ENCODE results near the gene KMT2D. TPM values are rescaled to one million over a fixed set of nuclear protein-coding genes. Genes with fewer than 3 reads are reported as not detected.

The KMT2D gene
- total and polyA plus RNA-seq, 2 of the 8 experiments (the other 6 are each of a cell fraction or from before 2014, with no cell fraction given): 9.1 to 86.3 TPM

- Histone ChIP-seq H3K23ac (ENCODE audit: insufficient read length) (no peak overlapping the region), H2AK5ac (ENCODE audit: low read depth, low read length) (no peak overlapping the region), H3K79me1 (ENCODE audit: low read depth, low read length) (peaks cover 15% of the 10 kb centered on the region), H4K8ac (ENCODE audit: extremely low read depth, insufficient read depth, low read length) (no peak overlapping the region), H3K27me3 (replicated peaks in 1 of 4; ENCODE audit: control insufficient read depth in 3 of 4, extremely low read depth in 1 of 4, insufficient read depth in 3 of 4, low read length in 3 of 4) (no peaks in the 10 kb centered on the region), H2AFZ (ENCODE audit: low read length) (no peak overlapping the region), H2BK15ac (ENCODE audit: low read length) (no peak overlapping the region), H3K36me3 (ENCODE audit: control insufficient read depth in 2 of 4, insufficient read depth in 4 of 4, low read length in 3 of 4) (peaks cover 48 to 85% (median 78%) of the 10 kb centered on the region in 4 experiments), H2BK12ac (ENCODE audit: low read depth, low read length) (no peak overlapping the region), H2BK20ac (ENCODE audit: low read length) (no peak overlapping the region), H3K4me3 (ENCODE audit: extremely low read depth in 1 of 4, insufficient read depth in 2 of 4, low read depth in 3 of 4, low read length in 4 of 4) (no peak overlapping the region), H4K5ac (ENCODE audit: insufficient read length, low read depth, low read length) (no peak overlapping the region), H3K9ac (replicated peaks in 1 of 4; ENCODE audit: extremely low read depth in 1 of 4, low read depth in 3 of 4, low read length in 3 of 4) (no peak overlapping the region), H3K14ac (ENCODE audit: insufficient read length) (no peak overlapping the region), H2BK120ac (replicated peaks; ENCODE audit: low read depth, low read length) (no peak overlapping the region), H3K4me2 (ENCODE audit: insufficient read depth in 1 of 2, low read depth in 2 of 2, low read length in 2 of 2) (no peak overlapping the region), H3K56ac (replicated peaks; ENCODE audit: insufficient read length, low read depth, low read length) (no peak overlapping the region), H3K9me3 (ENCODE audit: insufficient read depth in 2 of 2, low read depth in 1 of 2, low read length in 1 of 2) (no peaks in the 10 kb centered on the region), H3K4ac (replicated peaks; ENCODE audit: insufficient read length, low read depth, low read length) (no peak overlapping the region), H3K23me2 (ENCODE audit: low read depth, low read length) (no peaks in the 10 kb centered on the region), H3K79me2 (ENCODE audit: control insufficient read depth in 1 of 2, insufficient read depth in 2 of 2, low read length in 2 of 2) (peaks cover 17 to 29% of the 10 kb centered on the region in 2 experiments), H3K27ac (ENCODE audit: low read depth, low read length) (no peak overlapping the region), H4K20me1 (replicated peaks in 1 of 2; ENCODE audit: control insufficient read depth in 1 of 2, insufficient read depth in 2 of 2, low read length in 2 of 2) (peaks cover 23 to 54% of the 10 kb centered on the region in 2 experiments), H2BK5ac (ENCODE audit: low read depth, low read length) (no peak overlapping the region), H4K91ac (replicated peaks; ENCODE audit: insufficient read length, low read length) (no peak overlapping the region), H3K18ac (ENCODE audit: extremely low read depth, low read length) (no peak overlapping the region), H3K4me1 (replicated peaks in 1 of 4; ENCODE audit: control insufficient read depth in 3 of 4, insufficient read depth in 4 of 4, low read length in 3 of 4) (peaks cover 0 to 9% (median 0%) of the 10 kb centered on the region in 4 experiments; a peak in 4 of 7 replicates)
- WGBS, 2 experiments (ENCODE audit: extremely low coverage in 1 of 2, insufficient coverage in 1 of 2, insufficient read length in 1 of 2, insufficient replicate concordance in 2 of 2, low coverage in 1 of 2, low lambda C conversion rate in 2 of 2, missing lambda C conversion rate in 1 of 2): 95% methylated on average over 11 of the region's 18 CpGs; no CpG with 5 or more reads in 1 of the 2 experiments
- ChIA-PET CTCF (ENCODE audit: partially characterized antibody) (no interaction called here), POLR2A (ENCODE audit: partially characterized antibody) (interaction anchor here (2.2 to 21.2 kb wide), 2 partner anchors 22 to 224 kb away, joined by 4 to 339 read pairs; no protein-coding TSS in a partner anchor)
- DNase-seq (ENCODE audit: low read depth in 1 of 2, low spot score in 2 of 2): no peak
- TF ChIP-seq ZNF274 (IDR thresholded peaks at IDR 0.05; ENCODE audit: borderline replicate concordance, extremely low read depth, low read length) (no peak), EGR1 (IDR thresholded peaks at IDR 0.05; ENCODE audit: borderline replicate concordance, low read depth, low read length) (no peak), POLR2AphosphoS5 (IDR thresholded peaks at IDR 0.05; ENCODE audit: low read depth, low read length) (no peak), ATF2 (IDR thresholded peaks at IDR 0.05; ENCODE audit: low read length) (no peak), CTCF (IDR thresholded peaks at IDR 0.05; ENCODE audit: control extremely low read depth in 1 of 3, insufficient read depth in 1 of 3, low read depth in 1 of 3, low read length in 3 of 3) (no peak), BRCA1 (IDR thresholded peaks at IDR 0.05; ENCODE audit: low read depth, low read length) (no peak), CTBP2 (IDR thresholded peaks at IDR 0.05; ENCODE audit: borderline replicate concordance, insufficient read depth, insufficient read length, low read length) (no peak)
- no peak for FAIRE-seq
These were observed 9.2 kb downstream of the KMT2D start for GRCh38 chr12:49051373-49051764.

All from H1 (cell line).